GM13977 (cell line): ENCODE results near the gene LMNB1.
"Not testable (repeated sequence)": the region's sequence is repeated elsewhere in the genome, so short reads cannot be mapped to it uniquely, and the experiment has no call there.

Experiments used
- DNase-seq: peaks from one replicate; pipeline ENCODE4 v3.0.0; 2012; ENCODE audit warnings: low spot score
- in situ Hi-C: fragments of 300-500 bp; cut with MboI; formaldehyde crosslinking; loops from one replicate; pipeline ENCODE4 v1.12.0; 2022; ENCODE audit warnings: low sequenced_read_pairs, low pct_unique_long_range_greater_than_20kb, mixed read lengths, inconsistent platforms; ENCODE audit not compliant: unreplicated experiment
- TF ChIP-seq, protein P1 (sequence below): IDR thresholded peaks from 2 replicates; pipeline ENCODE4 v1.5.1; 2012; ENCODE audit warnings: mild to moderate bottlenecking, control low read depth; ENCODE audit not compliant: insufficient read depth; ENCODE audit errors: extremely low read depth, missing control alignments

The LMNB1 gene

DNA sequence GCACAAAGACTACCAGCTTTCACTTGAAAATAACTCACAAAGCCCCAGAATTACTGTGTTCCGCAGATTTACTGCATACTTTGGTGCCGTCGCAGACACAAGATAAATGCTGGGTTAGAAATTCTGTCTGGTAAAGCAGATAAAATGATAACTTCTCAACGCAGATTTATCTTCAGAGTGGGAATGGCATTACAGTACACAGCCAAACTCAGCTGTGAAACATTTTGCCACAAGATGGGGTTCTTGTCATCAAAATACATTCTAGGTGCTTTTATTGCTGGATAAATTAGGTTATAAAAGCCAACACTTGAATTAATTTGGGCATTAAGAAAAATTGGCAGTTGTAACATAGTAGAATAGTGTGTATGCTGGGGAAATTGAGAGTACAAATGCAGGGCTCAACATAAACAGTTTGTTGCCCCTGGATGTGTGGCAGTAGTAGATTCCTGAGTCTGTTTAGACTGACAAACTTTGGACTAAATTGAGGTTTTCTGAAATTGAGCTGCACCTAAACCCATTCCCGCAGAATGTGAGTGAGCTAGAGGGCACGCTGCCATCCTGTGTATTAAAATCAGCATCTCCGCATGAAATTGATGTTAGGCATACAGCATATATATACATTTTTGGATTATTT is 61.1 kb downstream of the LMNB1 start:
- TF ChIP-seq, protein P1, sequence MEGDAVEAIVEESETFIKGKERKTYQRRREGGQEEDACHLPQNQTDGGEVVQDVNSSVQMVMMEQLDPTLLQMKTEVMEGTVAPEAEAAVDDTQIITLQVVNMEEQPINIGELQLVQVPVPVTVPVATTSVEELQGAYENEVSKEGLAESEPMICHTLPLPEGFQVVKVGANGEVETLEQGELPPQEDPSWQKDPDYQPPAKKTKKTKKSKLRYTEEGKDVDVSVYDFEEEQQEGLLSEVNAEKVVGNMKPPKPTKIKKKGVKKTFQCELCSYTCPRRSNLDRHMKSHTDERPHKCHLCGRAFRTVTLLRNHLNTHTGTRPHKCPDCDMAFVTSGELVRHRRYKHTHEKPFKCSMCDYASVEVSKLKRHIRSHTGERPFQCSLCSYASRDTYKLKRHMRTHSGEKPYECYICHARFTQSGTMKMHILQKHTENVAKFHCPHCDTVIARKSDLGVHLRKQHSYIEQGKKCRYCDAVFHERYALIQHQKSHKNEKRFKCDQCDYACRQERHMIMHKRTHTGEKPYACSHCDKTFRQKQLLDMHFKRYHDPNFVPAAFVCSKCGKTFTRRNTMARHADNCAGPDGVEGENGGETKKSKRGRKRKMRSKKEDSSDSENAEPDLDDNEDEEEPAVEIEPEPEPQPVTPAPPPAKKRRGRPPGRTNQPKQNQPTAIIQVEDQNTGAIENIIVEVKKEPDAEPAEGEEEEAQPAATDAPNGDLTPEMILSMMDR, result peak; percentile 27
- in situ Hi-C loops, result no loop called here
- no peak for DNase-seq

- DNase-seq, in situ Hi-C loops: not testable (repeated sequence)
Measured at GRCh38 chr5:126839407-126839806, 62.5 kb downstream of the LMNB1 start.

DNA sequence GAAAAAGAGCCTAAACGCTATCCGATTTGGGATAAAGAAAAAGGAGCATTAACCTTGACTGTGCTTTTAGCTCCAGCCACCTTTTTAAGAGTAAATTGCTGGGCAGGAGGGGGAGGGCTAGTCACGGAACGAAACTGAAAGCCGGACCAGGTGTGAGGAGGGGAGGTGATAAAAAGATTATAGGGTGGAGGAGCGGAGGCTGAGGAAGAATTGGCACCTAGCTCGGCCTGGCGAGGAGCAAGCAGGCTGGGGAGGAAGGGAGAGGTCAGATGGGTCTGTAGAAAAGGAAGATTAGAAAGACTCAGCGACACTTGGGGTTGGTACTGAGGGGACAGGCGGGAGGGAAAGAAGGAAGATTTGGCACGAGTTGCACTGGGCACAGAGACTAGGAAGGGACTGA is 66.4 kb downstream of the LMNB1 start:
- in situ Hi-C loops, DNase-seq: not testable (repeated sequence)

GRCh38 chr5:126845470-126846070 is 68.6 kb downstream of the LMNB1 start:
- peak; percentile 75 for DNase-seq
- in situ Hi-C loops, result not testable (repeated sequence)

GRCh38 chr5:126846344-126846743 is 69.4 kb downstream of the LMNB1 start:
- DNase-seq, result no peak
- TF ChIP-seq, protein P1, result no peak
- in situ Hi-C loops, result no loop called here

- in situ Hi-C loops, result no loop called here
- TF ChIP-seq, protein P1, result no peak
- no peak for DNase-seq
Measured at GRCh38 chr5:126846744-126847455, 70.0 kb downstream of the LMNB1 start.

DNA sequence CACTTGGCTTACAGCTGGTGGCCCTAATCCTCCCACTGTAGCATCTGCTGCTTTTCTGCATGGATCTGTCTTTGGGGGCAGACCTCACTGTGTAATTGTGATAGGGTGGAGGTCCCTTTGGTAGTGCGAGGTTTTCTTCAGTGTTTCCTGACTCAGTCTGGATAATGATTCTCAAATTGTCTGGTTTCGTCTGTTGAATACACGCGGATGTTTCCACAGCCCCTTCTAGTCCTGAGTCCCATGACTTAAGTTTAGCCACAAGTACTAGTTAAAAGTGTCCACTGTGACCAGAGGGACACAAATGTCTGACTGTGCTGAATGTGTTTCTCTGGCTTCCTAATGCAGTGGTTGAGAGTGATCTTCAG is 70.5 kb downstream of the LMNB1 start:
- TF ChIP-seq, protein P1, result no peak
- no peak for DNase-seq
- in situ Hi-C loops, result no loop called here

DNA sequence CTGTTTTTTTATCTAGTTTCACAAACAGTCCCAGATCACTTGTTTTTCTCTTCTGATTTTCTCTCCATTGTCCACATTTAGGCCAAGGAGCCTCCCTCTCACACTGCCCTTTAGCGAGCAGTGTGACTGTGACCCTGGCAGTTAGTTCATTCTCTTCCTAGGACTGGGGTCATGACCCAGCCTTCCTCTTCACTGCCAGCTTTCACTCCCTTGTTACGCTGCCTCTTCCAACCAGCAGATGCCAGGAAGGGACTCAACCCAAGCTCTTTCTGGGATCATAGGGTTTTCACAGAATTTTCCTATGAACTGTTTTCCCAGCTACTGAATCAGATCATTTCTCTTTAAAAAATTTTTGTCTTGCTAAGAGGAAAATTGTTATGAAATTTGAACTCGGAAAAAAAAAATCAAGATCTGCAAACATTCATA is 70.9 kb downstream of the LMNB1 start:
- TF ChIP-seq, protein P1, result no peak
- no peak for DNase-seq
- in situ Hi-C loops, result no loop called here
